ENCODE measurements around the gene PIP5K1A. TPM values are rescaled to one million over a fixed set of nuclear protein-coding genes. Genes with fewer than 3 reads are reported as not detected.

PIP5K1A gene
- total and polyA plus RNA-seq, 9 of the 15 experiments (the other 6 are each of a cell fraction or from before 2014, with no cell fraction given), result 1.9 to 42.4 (median 18.8) TPM

- H3K36me3 ChIP-seq (ENCODE audit: control insufficient read depth, insufficient read depth, low read length), result peaks cover 35% of the 10 kb centered on the region; the same call in 2 of the 3 replicates
- CTCF ChIA-PET (ENCODE audit: low intra/inter-chr PET ratio), result interaction anchor here (1.3 kb wide), 1 partner anchor 66 kb away, joined by 3 read pairs; no protein-coding TSS in a partner anchor
- FAIRE-seq, result no peak
- in situ Hi-C loops (cut with MboI), result no loop called here
- peaks cover 31% of the 10 kb centered on the region for H3K79me2 ChIP-seq (ENCODE audit: control insufficient read depth, insufficient read depth, low read length)
- peak overlapping the region; percentile 74 for H3K27ac ChIP-seq (ENCODE audit: extremely low read depth, low read depth, low read length)
- DNase-seq (ENCODE audit: extremely low read depth in 1 of 4, low spot score in 3 of 4), result peak in 3 of 4 experiments; percentile 67 to 71 (median 70)
- H4K20me1 ChIP-seq (replicated peaks; ENCODE audit: control insufficient read depth, insufficient read depth, low read length), result no peaks in the 10 kb centered on the region
- H3K9me3 ChIP-seq (replicated peaks; ENCODE audit: control insufficient read depth, insufficient read depth, low read depth, low read length), result no peaks in the 10 kb centered on the region
- POLR2A ChIA-PET, result interaction anchor here (0.6 to 1.2 kb wide), 6 partner anchors 22 to 154 kb away, joined by 3 to 5 read pairs (median 4); partner anchors contain the start of genes MLLT11 and ZNF687
- H3K4me3 ChIP-seq, result peak overlapping the region; percentile 64
- H3K9me1 ChIP-seq (ENCODE audit: control insufficient read depth, insufficient read depth, low read length), result no peaks in the 10 kb centered on the region
- intact Hi-C loops (cut with micrococcal nuclease), result no loop called here
- ATAC-seq, result peak; percentile 63
- peaks cover 10 to 16% of the 10 kb centered on the region in 2 experiments; a peak in 4 of 5 replicates for H3K4me1 ChIP-seq (replicated peaks in 1 of 2; ENCODE audit: control insufficient read depth in 2 of 2, insufficient read depth in 2 of 2, low read length in 2 of 2)
- WGBS (ENCODE audit: insufficient coverage, low coverage, missing lambda C conversion rate), result 4% methylated on average over 15 of the region's 15 CpGs
- no peaks in the 10 kb centered on the region for H3K27me3 ChIP-seq (ENCODE audit: control insufficient read depth in 2 of 2, insufficient read depth in 2 of 2, low read length in 2 of 2)
- TSS peak; percentile 56 for BruUV-seq (replicated peaks)
- peak overlapping the region; percentile 87 to 89 for H3K9ac ChIP-seq (ENCODE audit: insufficient read depth in 1 of 2, low read depth in 2 of 2, low read length in 2 of 2)
- peak overlapping the region; percentile 98 for H2AFZ ChIP-seq (ENCODE audit: low read depth, low read length)
- peak overlapping the region; percentile 96 for H3K4me2 ChIP-seq (ENCODE audit: insufficient read depth, low read length)
- 0 out of 2 replicates have a peak, but pooled peaks have one; percentile 20 for TF ChIP-seq ZBTB26 (CRISPR knock-in tag; IDR thresholded peaks at IDR 0.05)
- 0 out of 2 replicates have a peak, but pooled peaks have one; percentile 18 for TF ChIP-seq HBP1 (CRISPR knock-in tag; IDR thresholded peaks at IDR 0.05)
- no peak for TF ChIP-seq CBFA2T2 (conservative IDR thresholded peaks at IDR 0.05)
- TF ChIP-seq SMARCB1 (IDR thresholded peaks at IDR 0.05; ENCODE audit: insufficient read length, low read depth), result no peak
- 0 out of 2 replicates have a peak, but pooled peaks have one; percentile 18 for TF ChIP-seq MECOM (CRISPR knock-in tag; IDR thresholded peaks at IDR 0.05)
- TF ChIP-seq HDAC1 (IDR thresholded peaks at IDR 0.05), result peak in 1 of 2 experiments; percentile 61; a peak in 2 of 4 replicates
- TF ChIP-seq DPF2 (IDR thresholded peaks at IDR 0.05), result peak; percentile 48
- no peak for TF ChIP-seq ASH1L (IDR thresholded peaks at IDR 0.05; ENCODE audit: borderline replicate concordance, low read depth, partially characterized antibody)
- TF ChIP-seq TRIM25 (IDR thresholded peaks at IDR 0.05; ENCODE audit: borderline replicate concordance), result peak; percentile 48; the same call in 1 of the 2 replicates
- peak in 1 of 2 experiments; percentile 64; a peak in 1 of 4 replicates for TF ChIP-seq BCLAF1 (IDR thresholded peaks at IDR 0.05; ENCODE audit: borderline replicate concordance in 1 of 2, control insufficient read depth in 1 of 2, low read depth in 2 of 2, low read length in 1 of 2)
- no peak for TF ChIP-seq CREB5 (CRISPR knock-in tag; IDR thresholded peaks at IDR 0.05)
- TF ChIP-seq EGR1 (conservative IDR thresholded peaks at IDR 0.05), result no peak
Measured at GRCh38 chr1:151165281-151165737, 33.0 kb upstream of the PIP5K1A start.

Measured in K562 (cell line).